Dermis microvascular lymphatic vessel endothelial cell (primary cell): ENCODE results near the gene COL10A1. TPM values are rescaled to one million over a fixed set of nuclear protein-coding genes. Genes with fewer than 3 reads are reported as not detected.
A peak's percentile ranks its signal among the peaks of the same experiment; 100 is the strongest.

Source experiments
- DNase-seq, 2 donors: peaks; one replicate each; pipeline versions ENCODE4 v3.0.0 to v3.0.0-alpha.2; 2010; ENCODE audit warnings: low read depth in 2 of 2
- total RNA-seq: library from RNA; depleted of rRNA; stranded (reverse); fragments of >200 nt; gene quantifications from 2 replicates; pipeline ENCODE4 v1.2.1, GENCODE V29; 2014

COL10A1 gene
- total RNA-seq, 1 donor from 2014 or later = not detected

DNA sequence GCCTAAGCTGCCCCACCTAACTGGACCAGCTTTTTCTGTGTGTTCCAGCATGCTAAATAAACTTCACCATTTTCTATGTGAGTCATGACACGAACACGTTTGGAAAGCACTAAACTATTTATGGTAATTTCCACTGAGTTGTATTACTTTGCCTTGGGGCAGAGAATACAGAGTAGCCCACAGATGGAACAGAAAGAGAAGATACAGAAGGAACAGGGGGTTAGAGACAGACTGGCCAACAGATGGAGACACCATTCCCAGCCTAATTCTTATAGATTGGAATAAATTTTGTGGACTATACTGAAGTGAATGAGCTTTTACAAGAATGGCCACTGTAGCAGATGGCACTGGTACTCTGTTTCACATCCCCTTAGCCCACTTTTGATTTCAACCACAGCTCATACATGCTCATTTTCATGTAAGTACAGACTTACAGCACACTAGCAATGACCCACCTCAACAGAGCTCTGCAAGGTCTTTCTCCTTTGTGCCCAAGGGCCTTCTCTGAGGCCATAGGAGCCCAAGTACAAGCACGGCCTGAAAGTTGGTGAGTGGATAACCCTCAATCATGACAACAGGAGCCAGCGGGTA, 38.4 kb downstream of the COL10A1 start:
- no peak for DNase-seq

- no peak for DNase-seq
Measured at GRCh38 chr6:116084284-116084683, 41.6 kb downstream of the COL10A1 start.

DNA sequence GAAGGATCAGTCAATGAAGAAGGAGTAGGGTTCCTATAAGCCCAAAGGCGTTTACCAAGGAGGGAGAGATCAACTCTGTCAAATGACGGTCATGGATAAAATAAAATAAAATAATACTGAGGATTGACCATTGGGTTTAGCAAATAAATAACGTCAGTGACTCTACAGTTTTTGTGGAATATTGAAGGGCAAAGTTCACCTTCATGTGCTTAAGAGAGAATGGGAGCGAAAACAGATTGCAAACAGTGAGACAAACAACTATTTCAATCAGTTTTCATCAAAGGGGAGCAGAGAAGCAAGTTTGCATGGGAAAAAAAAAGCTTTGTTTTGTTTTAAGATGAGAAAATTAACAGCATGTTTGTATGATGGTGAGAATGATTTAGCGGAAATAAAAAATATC, 42.9 kb downstream of the COL10A1 start:
- DNase-seq = no peak

DNA sequence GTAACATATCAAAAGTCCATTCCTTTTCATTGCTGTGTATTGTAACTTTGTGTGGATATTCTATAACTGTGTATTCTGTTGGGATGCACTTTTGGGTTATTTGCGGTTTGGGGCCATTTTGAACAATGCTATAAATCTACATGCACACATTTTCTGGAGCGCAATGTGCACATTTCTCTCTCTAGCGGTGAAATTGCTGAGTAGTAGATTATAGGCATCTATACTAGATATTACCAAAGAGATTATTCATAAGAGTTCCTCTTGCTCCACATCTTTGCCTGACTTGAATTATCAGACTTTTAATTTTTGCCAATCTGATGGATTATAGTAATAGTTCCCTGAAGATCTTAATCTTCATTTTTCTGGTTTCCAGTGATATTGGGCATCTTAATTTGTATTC, 47.0 kb downstream of the COL10A1 start:
- DNase-seq = no peak

- DNase-seq = no peak
Measured at GRCh38 chr6:116078522-116078921, 47.4 kb downstream of the COL10A1 start.

GRCh38 chr6:116074732-116075390, 51.1 kb downstream of the COL10A1 start:
- DNase-seq = no peak

DNA sequence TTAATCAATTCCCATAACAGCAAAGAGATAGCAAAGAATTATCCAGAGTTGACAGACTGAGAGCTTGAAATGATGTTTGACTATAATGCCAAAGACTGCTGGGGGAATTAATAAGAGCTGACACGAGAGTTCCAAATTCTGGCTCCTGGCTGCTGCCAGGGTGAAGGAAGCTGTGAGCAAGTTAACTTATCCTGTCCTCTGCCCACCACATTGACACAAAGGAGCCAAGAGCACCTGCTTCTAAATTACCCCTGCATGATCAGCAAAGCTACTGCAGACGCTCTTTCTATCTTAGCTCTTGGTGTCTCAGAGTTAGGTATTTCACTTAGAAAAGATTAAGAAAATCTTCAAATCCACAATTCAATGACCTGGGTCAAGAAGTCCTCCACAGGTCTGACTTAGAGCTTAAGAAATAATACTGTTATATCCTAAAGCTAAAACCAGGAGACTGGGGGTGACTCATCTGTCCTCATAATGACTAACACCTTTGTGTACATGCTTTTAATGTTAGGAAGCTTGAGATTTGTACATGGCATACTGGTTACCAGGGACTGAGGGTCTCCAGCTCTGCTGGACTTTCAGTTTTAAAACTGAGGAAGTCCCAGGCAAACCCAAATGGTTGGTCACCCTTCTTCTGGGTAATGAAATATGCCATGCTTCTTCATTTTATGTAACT, 52.0 kb downstream of the COL10A1 start:
- peak in 1 of 2 donors; percentile 2 for DNase-seq

GRCh38 chr6:116072368-116072767, 53.6 kb downstream of the COL10A1 start:
- DNase-seq = peak; percentile 52 to 87

DNA sequence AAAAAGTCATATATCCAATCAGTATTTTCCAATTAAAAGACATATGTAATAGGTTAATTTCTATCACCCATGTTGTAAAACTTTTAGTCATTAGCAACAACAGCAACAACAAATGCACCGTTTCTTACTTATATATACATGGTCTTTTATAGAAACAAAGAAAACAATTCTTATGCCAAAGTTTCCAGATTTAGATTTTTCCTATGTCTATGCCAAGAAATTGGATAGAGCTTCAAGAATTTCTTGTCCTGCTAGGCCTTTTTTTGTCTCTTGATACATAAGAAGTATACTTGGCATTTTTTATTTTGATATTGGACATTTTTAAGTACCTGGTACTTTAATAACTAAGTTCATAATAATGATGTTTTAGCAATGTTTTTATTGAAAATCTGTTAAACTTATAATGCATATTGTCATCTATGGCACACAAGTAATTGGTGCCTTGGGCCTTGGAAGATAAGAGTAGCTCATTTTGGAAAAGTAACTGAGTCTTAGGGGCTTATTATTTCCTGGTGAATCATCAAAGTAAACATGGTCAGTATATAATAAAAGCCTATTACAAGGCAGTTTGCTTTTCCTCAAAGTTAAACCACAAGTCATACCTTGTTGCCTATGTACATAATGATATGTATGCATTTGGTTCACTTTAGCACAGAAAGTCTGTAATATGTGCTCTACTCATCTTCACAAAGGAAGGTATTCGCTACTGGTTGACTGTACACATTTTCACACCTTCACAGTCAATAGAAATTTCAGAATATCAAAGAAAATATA, 55.1 kb downstream of the COL10A1 start:
- no peak for DNase-seq

- no peak for DNase-seq
Measured at GRCh38 chr6:116070101-116070500, 55.8 kb downstream of the COL10A1 start.

Other genes with a start within 250 kb of the COL10A1 start
- gene FRK, start 65.2 kb downstream of the COL10A1 start, total RNA-seq = under 0.01 and 0.13 TPM in 2 replicates
- 3.2 and 4.9 TPM in 2 replicates for gene NT5DC1, start 25.3 kb downstream of the COL10A1 start, total RNA-seq
- gene TSPYL4, start 127.9 kb upstream of the COL10A1 start, total RNA-seq = 5.9 and 9.2 TPM in 2 replicates
- gene TSPYL1, start 153.8 kb upstream of the COL10A1 start, total RNA-seq = 54.9 and 65.7 TPM in 2 replicates
- 6.8 and 9.4 TPM in 2 replicates for gene DSE, start 244.8 kb upstream of the COL10A1 start, total RNA-seq